K562 (cell line): ENCODE measurements around the gene OR5L1. TPM values are rescaled to one million over a fixed set of nuclear protein-coding genes. Genes with fewer than 3 reads are reported as not detected.

Experiments
- ATAC-seq: fragments of 200-7000 bp; cut with Tn5 transposase; 3 replicates; pipeline ENCODE4 v1.9.1; 2020; ENCODE audit warnings: moderate library complexity
- BruUV-seq: library from RNA; stranded (reverse); fragments of 400-500 nt; replicated peaks from 2 replicates; lab custom pipeline; 2021; lab: Mats Ljungman, UMichigan
- CTCF ChIA-PET: fragments of 300-600 bp; formaldehyde crosslinking; extraction: SDS; loops from one replicate; lab custom pipeline; 2021; ENCODE audit warnings: low intra/inter-chr PET ratio; lab: Yijun Ruan, JAX
- POLR2A ChIA-PET: fragments of 300-600, 350-650 bp; sonication (Branson Sonifier 250); formaldehyde crosslinking; extraction: SDS; loops from one replicate; lab custom pipeline; 2021; ENCODE audit warnings: antibody characterized with exemption, inconsistent platforms; lab: Yijun Ruan, JAX
- DNase-seq, 4 experiments: peaks; one replicate each; pipeline versions ENCODE4 v3.0.0 to v3.0.0-alpha.2; 2011 to 2018; ENCODE audit warnings: low spot score in 3 of 4, mixed read lengths in 3 of 4; ENCODE audit errors: extremely low read depth in 1 of 4
- FAIRE-seq: peaks from 2 replicates; lab custom pipeline; 2011; peaks lifted over from hg19 to GRCh38; lab: Jason Lieb, UNC
- H2AFZ ChIP-seq: 2 replicates; pipeline ENCODE4 v1.6.0; 2011; ENCODE audit warnings: low read depth, low read length, control low read depth, inconsistent platforms
- H3K27ac ChIP-seq: fragments of 200-600 bp; 3 replicates; pipeline ENCODE4 v1.8.0; 2011; ENCODE audit warnings: low read depth, mild to moderate bottlenecking, control low read depth, inconsistent platforms, low read length, moderate library complexity, mixed read lengths; ENCODE audit errors: extremely low read depth
- H3K27me3 ChIP-seq, 2 experiments: fragments of 300-600 bp in 1 of 2; 2 replicates in 1 of 2; 3 replicates in 1 of 2; pipeline versions ENCODE4 v1.6.0 to v1.8.0; 2011; ENCODE audit warnings: inconsistent platforms in 2 of 2, low read length in 2 of 2, mild to moderate bottlenecking in 1 of 2, mixed read lengths in 1 of 2, moderate library complexity in 1 of 2; ENCODE audit not compliant: control insufficient read depth in 2 of 2, insufficient read depth in 2 of 2
- H3K36me3 ChIP-seq: fragments of 300-600 bp; 3 replicates; pipeline ENCODE4 v1.8.0; 2011; ENCODE audit warnings: mild to moderate bottlenecking, low read length, inconsistent platforms; ENCODE audit not compliant: control insufficient read depth, insufficient read depth
- H3K4me1 ChIP-seq, 2 experiments: fragments of 200-600 bp in 1 of 2; replicated peaks in 1 of 2; 2 replicates in 1 of 2; 3 replicates in 1 of 2; pipeline versions ENCODE4 v1.5.1 to v1.8.0; 2011; ENCODE audit warnings: inconsistent platforms in 2 of 2, low read length in 2 of 2, mild to moderate bottlenecking in 1 of 2, mixed read lengths in 1 of 2, moderate library complexity in 1 of 2; ENCODE audit not compliant: control insufficient read depth in 2 of 2, insufficient read depth in 2 of 2
- H3K4me2 ChIP-seq: 2 replicates; pipeline ENCODE4 v1.6.1; 2011; ENCODE audit warnings: low read length, control low read depth, inconsistent platforms, mixed read lengths; ENCODE audit not compliant: insufficient read depth
- H3K4me3 ChIP-seq: fragments of 200-600 bp; sonication (generic), shearing (Covaris generic); 2 replicates; pipeline ENCODE4 v1.5.1; 2016; ENCODE audit warnings: control low read depth, inconsistent platforms
- H3K79me2 ChIP-seq: fragments of 200-600 bp; 3 replicates; pipeline ENCODE4 v1.8.0; 2011; ENCODE audit warnings: low read length, inconsistent platforms; ENCODE audit not compliant: control insufficient read depth, insufficient read depth
- H3K9ac ChIP-seq, 2 experiments: 2 replicates each; pipeline versions ENCODE4 v1.6.0 to v1.6.1; 2011; ENCODE audit warnings: low read depth in 2 of 2, low read length in 2 of 2, control low read depth in 1 of 2, inconsistent platforms in 1 of 2, mild to moderate bottlenecking in 1 of 2, mixed read lengths in 1 of 2; ENCODE audit not compliant: insufficient read depth in 1 of 2
- H3K9me1 ChIP-seq: one replicate; pipeline ENCODE4 v1.6.0; 2011; ENCODE audit warnings: inconsistent platforms, mild to moderate bottlenecking, low read length, moderate library complexity; ENCODE audit not compliant: control insufficient read depth, insufficient read depth
- H3K9me3 ChIP-seq: replicated peaks from 2 replicates; pipeline ENCODE4 v1.5.1; 2011; ENCODE audit warnings: low read depth, low read length, inconsistent platforms; ENCODE audit not compliant: control insufficient read depth, insufficient read depth
- H4K20me1 ChIP-seq: replicated peaks from 2 replicates; pipeline ENCODE4 v1.6.1; 2011; ENCODE audit warnings: low read length, inconsistent platforms, mixed read lengths; ENCODE audit not compliant: control insufficient read depth, insufficient read depth
- ATF4 ChIP-seq: fragments of 450-650 bp; formaldehyde crosslinking; IDR thresholded peaks from 2 replicates; pipeline ENCODE4 v1.4.0; 2022; ENCODE audit warnings: mild to moderate bottlenecking, moderate library complexity
- GTF2E2 ChIP-seq: fragments of 200-800 bp; sonication (Bioruptor generic); IDR thresholded peaks from 2 replicates; pipeline ENCODE4 v1.6.1; 2016; ENCODE audit warnings: missing genetic modification characterization, missing compliant biosample characterization
- ZNF3 ChIP-seq: fragments of 250-450 bp; sonication (Bioruptor Pico); IDR thresholded peaks from 2 replicates; pipeline ENCODE4 v1.5.0; 2021; ENCODE audit warnings: mild to moderate bottlenecking, moderate library complexity
- ZNF589 ChIP-seq: fragments of 200-800 bp; sonication (Bioruptor generic); IDR thresholded peaks from 2 replicates; pipeline ENCODE4 v1.6.1; 2016; ENCODE audit warnings: low read depth, missing genetic modification characterization, missing compliant biosample characterization
- ZNF592 ChIP-seq: fragments of 450-650 bp; IDR thresholded peaks from 2 replicates; pipeline ENCODE4 v1.6.1; 2017; ENCODE audit warnings: antibody characterized with exemption, mild to moderate bottlenecking
- ZNF830 ChIP-seq: fragments of 250-450 bp; sonication (Bioruptor Pico); IDR thresholded peaks from 2 replicates; pipeline ENCODE4 v1.5.0; 2021; ENCODE audit warnings: mild to moderate bottlenecking
- ZZZ3 ChIP-seq: fragments of 450-650 bp; IDR thresholded peaks from 2 replicates; pipeline ENCODE4 v1.6.1; 2016; ENCODE audit warnings: antibody characterized with exemption, mild to moderate bottlenecking, moderate library complexity
- WGBS: fragments of 100-300 bp; shearing (Covaris generic); methylation state at CpG from one replicate; pipeline ENCODE4 v1.1.6; 2016; ENCODE audit warnings: low coverage, mixed read lengths; ENCODE audit not compliant: insufficient coverage; ENCODE audit errors: missing lambda C conversion rate; 5-methylcytosine and 5-hydroxymethylcytosine counted together
- in situ Hi-C: fragments of 300-500 bp; cut with MboI; formaldehyde crosslinking; loops from 4 replicates; pipeline ENCODE4 v1.15.0; 2018; ENCODE audit warnings: inconsistent platforms, mixed read lengths
- intact Hi-C: fragments of 100-400 bp; cut with micrococcal nuclease; formaldehyde crosslinking; loops from 2 replicates; pipeline ENCODE4 v1.14.2; 2022
- polyA plus RNA-seq, 8 experiments: library from polyadenylated mRNA; depleted of rRNA in 4 of 8; stranded (reverse) in 5 of 8; unstranded in 3 of 8; fragments of >200 nt; fragmentation: Nextera tagmentation in 2 of 8; fragmentation: Illumina TruSeq in 1 of 8; extraction: Ambion mirVana in 2 of 8; extraction: Trizol in 1 of 8; gene quantifications; 2 replicates each; pipeline versions ENCODE4 v1.2.1 to v1.2.3, GENCODE V29; 2011 to 2014; ENCODE audit warnings: inconsistent platforms in 1 of 8, missing spikeins in 1 of 8
- total RNA-seq, 7 experiments: library from RNA; depleted of rRNA in 6 of 7; stranded (reverse); fragments of >200 nt in 6 of 7; fragmentation: Illumina TruSeq in 2 of 7; extraction: Trizol in 2 of 7; gene quantifications; 2 replicates each; pipeline versions ENCODE4 v1.2.1 to v1.2.3, GENCODE V29; 2011 to 2021; ENCODE audit warnings: low replicate concordance in 1 of 7
- TF ChIP-seq, protein P1 (sequence below): fragments of 250-450 bp; sonication (Bioruptor Pico); IDR thresholded peaks from 2 replicates; pipeline ENCODE4 v1.4.0; 2020

The OR5L1 gene
- total and polyA plus RNA-seq, 9 of the 15 experiments (the other 6 are each of a cell fraction or from before 2014, with no cell fraction given): not detected

GRCh38 chr11:55838452-55838851 lies 27.3 kb downstream of the OR5L1 start, which contains the start of gene OR5D16:
Gene OR5D16, plus strand, starts transcription at chr11:55838752. Its CDS starts 0 bp downstream, at chr11:55838752.
- H3K27ac ChIP-seq: no peak within 1 kb of the TSS
- H3K4me3 ChIP-seq: no peak within 1 kb of the TSS
- no peak within 1 kb of the TSS for H3K9ac ChIP-seq
- POLR2A ChIA-PET: no interaction called here
- 0% methylated on average over 3 of the region's 3 CpGs for WGBS
- ATAC-seq (no peak), FAIRE-seq (no peak), DNase-seq (no peak)
- TF ChIP-seq ZNF592 (no peak), ZZZ3 (no peak), ZNF3 (CRISPR knock-in tag) (no peak), ZNF830 (CRISPR knock-in tag) (no peak), ATF4 (CRISPR knock-in tag) (no peak), GTF2E2 (tag) (no peak), ZNF589 (CRISPR knock-in tag) (no peak)
- TF ChIP-seq, protein P1, sequence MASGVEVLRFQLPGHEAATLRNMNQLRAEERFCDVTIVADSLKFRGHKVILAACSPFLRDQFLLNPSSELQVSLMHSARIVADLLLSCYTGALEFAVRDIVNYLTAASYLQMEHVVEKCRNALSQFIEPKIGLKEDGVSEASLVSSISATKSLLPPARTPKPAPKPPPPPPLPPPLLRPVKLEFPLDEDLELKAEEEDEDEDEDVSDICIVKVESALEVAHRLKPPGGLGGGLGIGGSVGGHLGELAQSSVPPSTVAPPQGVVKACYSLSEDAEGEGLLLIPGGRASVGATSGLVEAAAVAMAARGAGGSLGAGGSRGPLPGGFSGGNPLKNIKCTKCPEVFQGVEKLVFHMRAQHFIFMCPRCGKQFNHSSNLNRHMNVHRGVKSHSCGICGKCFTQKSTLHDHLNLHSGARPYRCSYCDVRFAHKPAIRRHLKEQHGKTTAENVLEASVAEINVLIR (CRISPR knock-in tag): no peak
- H3K9me3 ChIP-seq: no peaks in the 10 kb centered on the region
- no peaks in the 10 kb centered on the region for H3K27me3 ChIP-seq
- BruUV-seq: no TSS peak
- H2AFZ ChIP-seq: no peak within 1 kb of the TSS
- in situ Hi-C loops: no loop called here
- H3K4me2 ChIP-seq: no peak within 1 kb of the TSS
- intact Hi-C loops: no loop called here
- H3K36me3 ChIP-seq: no peaks in the 10 kb centered on the region
- H3K9me1 ChIP-seq: no peaks in the 10 kb centered on the region
- no peaks in the 10 kb centered on the region for H4K20me1 ChIP-seq
- H3K79me2 ChIP-seq: no peaks in the 10 kb centered on the region
- CTCF ChIA-PET: no interaction called here
- no peaks in the 10 kb centered on the region for H3K4me1 ChIP-seq
